Effector CD8-positive, alpha-beta T cell (primary cell): ENCODE measurements around the gene PIWIL4.
"Not testable (repeated sequence)": the region's sequence is repeated elsewhere in the genome, so short reads cannot be mapped to it uniquely, and the experiment has no call there.

Experiments
- DNase-seq: peaks from one replicate; lab custom pipeline; 2025; lab: John Stamatoyannopoulos, UW

Gene PIWIL4

GRCh38 chr11:94638301-94638901, 71.2 kb downstream of the PIWIL4 start:
- DNase-seq = no peak

DNA sequence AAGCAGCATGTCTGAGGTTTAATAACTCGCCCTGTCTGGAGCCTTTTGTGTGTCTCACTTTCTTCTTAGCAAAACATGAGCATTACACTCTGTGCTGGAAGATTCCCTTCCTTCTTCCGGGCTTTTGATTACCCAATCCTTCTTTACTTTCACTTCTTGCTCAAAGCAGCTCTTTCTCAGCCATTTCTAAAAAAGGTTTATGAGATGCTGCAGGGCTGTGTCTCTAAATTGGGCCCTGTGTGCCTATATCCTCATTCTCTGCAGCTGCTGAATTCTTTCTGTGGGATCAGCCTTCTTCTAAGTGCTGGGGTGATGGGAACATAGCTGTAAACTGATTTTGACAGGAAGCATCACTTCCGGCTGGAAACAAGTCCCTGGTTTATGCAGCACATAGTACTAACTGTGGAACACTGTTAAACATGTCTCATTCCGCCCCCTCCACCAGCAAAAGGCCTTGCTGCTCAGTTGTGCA, 71.8 kb downstream of the PIWIL4 start:
- DNase-seq = no peak

GRCh38 chr11:94639901-94640721, 72.9 kb downstream of the PIWIL4 start:
- no peak for DNase-seq

DNA sequence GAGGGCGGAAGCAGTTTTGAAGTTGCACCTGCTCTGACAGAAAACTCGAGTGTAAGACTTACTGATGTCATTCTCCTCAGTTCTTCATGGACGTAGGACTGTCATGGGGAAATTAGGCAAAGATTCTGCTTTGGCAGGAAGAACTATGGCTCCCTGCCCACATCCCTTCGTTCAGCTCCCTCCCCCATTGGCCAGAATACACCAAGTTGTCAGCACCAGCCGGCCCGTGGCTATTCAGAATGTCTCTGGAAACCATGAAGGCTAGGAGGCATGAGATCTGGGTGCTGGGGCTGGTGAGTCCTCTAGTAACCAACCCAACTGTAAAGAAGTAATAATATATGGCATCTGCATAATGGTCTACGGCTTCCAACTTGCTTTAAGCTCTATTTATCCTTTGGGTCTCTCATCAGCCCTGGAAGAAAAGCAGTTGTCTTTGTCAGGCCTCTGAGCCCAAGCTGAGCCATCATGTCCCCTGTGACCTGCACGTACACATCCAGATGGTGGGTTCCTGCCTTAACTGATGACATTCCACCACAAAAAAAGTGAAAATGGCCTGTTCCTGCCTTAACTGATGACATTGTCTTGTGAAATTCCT, 74.1 kb downstream of the PIWIL4 start:
- DNase-seq = no peak

DNA sequence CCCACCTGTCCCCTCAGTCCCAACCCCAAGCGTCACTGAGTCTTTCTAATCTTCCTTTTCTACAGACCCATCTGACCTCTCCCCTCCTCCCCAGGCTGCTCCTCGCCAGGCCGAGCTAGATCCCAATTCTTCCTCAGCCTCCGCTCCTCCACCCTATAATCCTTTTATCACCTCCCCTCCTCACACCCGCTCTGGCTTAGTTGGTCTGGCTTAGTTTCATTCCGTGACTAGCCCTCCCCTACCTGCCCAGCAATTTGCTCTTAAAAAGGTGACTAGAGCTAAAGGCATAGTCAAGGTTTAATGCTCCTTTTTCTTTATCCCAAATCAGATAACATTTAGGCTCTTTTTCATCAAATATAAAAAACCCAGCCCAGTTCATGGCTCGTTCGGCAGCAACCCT, 76.0 kb downstream of the PIWIL4 start:
- not testable (repeated sequence) for DNase-seq

DNA sequence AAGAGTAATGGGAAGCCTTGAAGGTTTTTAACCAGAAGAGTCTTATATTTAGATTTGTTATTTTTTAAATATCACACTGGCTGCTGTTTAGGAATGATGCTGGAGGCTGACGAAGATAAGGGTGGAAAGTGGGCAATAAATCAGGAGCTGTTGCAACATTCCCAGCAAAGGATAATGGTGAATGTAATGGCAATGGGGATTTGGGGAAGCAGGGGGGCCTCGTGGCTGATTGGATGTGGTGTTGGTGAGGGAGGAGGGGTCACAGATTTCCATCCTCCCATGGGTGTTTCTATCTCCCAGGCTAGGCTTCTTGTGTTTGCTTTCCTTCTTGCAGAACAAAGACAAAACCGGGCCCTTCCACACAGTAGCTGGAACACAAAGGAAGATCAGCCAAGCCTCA, 80.8 kb downstream of the PIWIL4 start:
- DNase-seq = no peak

DNA sequence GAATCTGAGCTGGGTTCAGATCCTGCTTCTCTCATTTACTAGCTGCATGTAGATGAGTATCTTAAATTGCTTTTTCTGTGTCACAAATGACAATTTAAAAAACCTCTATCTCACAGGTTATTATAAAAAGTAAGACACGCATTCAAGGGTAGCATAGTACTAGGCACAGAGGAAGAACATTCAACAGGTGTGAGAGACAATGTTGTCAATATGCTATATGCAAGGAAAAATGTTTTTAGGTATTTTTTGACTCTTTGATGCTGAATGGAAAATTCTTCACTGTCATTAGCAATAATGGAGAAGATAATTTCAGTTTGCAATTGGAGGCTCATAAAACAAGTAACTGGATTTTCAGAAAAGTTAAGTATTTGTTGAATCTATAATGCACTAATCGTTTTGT, 81.6 kb downstream of the PIWIL4 start:
- DNase-seq = no peak

GRCh38 chr11:94649254-94649653, 82.1 kb downstream of the PIWIL4 start:
- no peak for DNase-seq

DNA sequence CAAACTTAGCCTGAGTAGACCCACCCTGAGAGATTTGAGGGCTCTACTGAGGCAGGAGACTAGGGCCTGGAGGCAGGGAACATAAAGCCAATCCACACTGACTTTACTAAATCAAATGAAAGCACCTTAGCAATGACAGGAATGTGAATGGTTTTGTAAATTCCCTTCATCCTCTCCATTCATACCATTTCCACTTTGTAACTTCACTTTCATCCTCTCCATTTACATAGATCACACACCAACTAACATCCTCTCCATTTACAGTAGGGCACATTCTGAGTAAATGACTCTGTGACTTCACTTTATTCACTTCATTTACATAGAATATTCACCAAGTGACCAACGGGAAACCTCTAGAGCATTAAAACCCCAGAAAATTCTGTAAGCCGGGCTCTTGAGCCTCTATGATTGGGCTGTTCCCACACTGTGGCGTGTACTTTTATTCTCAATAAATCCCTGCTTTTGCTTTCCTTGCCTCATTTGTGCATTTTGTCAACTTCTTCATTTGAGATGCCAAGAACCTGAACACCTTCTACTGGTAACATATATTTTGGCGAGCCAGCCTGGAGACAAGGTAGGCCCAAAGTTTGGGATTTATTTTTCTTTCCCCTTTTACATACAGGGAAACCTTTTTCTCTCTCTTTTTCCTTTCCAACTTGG, 82.9 kb downstream of the PIWIL4 start:
- DNase-seq = no peak

DNA sequence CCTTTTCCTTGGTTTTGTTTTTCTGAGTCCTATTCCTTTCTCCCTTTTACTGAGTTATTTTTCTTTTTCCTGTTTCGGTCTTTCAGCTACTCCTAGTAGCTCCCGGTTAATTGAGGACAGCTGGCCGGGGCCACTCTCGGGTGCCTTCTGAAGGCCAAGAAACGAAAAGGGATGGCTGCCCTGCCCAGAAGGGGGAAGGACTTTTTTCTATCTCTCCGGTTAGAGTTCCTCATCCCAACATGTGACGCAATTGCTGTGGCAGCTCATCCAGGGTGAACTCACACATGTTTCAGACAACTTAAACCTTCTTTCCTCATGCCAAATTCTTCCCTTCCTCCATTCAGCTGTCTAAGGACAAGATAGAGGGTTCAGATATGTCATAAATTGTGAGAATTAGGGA, 83.6 kb downstream of the PIWIL4 start:
- DNase-seq = no peak

GRCh38 chr11:94652735-94653284, 85.6 kb downstream of the PIWIL4 start:
- DNase-seq = no peak

DNA sequence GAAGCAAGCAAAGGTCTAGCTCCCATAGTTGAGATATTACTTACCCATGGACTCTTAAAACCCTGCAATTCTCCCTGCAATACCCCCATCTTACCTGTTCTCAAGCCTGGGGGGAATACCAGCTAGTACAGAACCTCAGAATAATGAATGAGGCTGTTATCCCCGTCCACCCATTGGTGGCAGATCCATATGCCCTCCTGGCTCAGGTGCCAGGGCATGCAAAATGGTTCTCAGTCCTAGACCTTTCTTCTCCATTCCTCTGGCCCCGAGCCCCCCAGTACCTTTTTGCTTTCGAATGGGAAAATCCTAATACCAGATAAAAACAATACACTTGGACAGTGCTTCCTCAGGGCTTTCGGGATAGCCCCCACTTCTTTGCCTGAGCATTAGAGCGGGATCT, 86.4 kb downstream of the PIWIL4 start:
- DNase-seq = no peak

DNA sequence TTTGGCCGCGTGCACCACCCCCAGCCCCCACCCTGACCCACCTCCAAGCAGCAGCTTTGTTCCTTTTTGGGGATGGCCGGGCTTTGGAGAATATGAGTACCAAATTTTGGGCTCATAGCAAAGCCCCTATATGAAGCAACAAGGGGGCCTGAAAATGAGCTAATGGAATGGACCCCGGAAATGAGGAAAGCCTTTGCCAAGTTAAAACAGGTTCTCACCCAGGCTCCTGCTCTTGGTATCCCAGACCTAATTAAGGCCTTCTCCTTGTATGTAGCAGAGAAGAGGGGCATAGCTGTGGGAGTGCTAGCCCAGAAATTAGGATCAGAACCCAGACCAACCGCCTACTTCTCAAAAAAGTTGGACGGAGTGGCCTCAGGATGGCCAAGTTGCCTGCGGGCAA, 87.0 kb downstream of the PIWIL4 start:
- DNase-seq = no peak

DNA sequence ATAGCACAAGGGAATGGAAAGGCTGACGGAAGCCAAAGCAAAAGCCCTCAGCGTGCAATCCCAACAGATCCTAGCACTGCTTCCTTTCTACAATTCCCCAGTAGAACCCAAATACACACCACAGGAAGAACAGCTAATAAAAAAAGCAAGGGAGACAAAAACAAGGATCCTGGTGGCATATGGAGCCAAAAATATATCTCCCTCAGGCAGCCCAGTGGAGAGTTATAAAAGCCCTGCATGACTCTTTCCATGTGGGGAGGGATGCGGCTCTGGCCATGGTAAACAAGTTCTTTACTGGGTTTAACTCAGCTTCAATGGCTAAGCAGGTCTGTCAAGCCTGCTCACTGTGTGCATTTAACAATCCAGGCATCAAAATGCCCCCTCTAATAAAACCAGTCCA, 88.1 kb downstream of the PIWIL4 start:
- no peak for DNase-seq

- DNase-seq = no peak
These were observed 88.8 kb downstream of the PIWIL4 start for GRCh38 chr11:94655956-94656355.

GRCh38 chr11:94656968-94657367, 89.8 kb downstream of the PIWIL4 start:
- DNase-seq = no peak

- no peak for DNase-seq
These were observed 90.5 kb downstream of the PIWIL4 start for GRCh38 chr11:94657629-94658028.

DNA sequence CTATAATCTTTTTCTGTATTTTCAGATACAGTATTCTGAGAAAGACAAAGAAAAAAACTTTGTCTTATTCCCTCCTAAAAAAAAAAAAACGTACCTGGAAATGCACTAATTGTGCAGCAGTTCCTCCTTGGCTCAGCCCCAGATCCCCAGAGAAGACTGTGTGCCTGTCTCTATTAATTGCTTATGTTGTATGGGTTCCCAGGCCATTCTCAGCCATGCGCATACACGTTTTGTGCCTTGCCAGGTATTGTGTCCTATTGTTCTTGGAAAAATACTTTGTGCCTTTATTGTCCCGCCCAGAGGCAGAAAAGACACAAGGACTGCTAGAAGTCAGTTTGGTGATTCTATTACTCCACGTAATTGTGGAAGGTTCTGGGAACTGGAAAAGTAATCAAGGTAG, 91.2 kb downstream of the PIWIL4 start:
- DNase-seq = no peak

DNA sequence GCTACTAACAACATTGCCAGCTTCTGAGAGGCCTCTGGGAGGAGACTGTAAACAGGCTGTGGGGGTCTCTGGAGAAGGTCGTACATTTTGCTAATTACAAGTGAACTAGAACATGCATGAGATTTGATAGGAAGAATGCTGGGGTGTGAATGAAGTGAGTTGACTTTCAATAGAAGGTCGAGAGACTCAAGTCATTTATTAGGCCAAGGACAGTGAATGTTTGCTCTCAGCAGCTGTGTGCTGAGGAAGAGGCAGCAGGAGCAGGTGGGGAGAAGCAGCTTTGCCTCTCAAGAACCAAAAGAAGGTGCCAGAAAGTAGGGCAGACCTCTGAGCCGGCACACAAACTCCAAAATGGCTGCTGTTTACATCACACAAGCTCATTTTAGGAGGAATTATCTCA, 91.7 kb downstream of the PIWIL4 start:
- no peak for DNase-seq

DNA sequence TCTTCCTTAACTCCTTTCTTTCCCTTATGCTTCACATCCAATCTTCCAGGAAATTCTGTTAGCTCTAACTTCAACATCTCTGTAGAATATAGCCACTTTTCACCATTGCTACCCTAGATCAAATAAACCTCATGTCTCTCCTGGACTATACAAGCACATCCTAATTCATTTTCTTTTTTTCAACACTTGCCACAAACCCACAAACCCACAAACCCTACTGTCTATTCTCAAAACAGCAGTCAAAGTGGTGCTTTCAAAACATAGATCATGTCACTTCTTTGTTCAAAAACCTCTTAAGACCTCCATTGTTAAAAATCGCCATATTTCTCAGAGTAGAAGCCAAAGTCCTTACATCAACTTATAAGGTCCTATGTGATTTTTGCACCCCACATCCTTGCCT, 94.3 kb downstream of the PIWIL4 start:
- no peak for DNase-seq

DNA sequence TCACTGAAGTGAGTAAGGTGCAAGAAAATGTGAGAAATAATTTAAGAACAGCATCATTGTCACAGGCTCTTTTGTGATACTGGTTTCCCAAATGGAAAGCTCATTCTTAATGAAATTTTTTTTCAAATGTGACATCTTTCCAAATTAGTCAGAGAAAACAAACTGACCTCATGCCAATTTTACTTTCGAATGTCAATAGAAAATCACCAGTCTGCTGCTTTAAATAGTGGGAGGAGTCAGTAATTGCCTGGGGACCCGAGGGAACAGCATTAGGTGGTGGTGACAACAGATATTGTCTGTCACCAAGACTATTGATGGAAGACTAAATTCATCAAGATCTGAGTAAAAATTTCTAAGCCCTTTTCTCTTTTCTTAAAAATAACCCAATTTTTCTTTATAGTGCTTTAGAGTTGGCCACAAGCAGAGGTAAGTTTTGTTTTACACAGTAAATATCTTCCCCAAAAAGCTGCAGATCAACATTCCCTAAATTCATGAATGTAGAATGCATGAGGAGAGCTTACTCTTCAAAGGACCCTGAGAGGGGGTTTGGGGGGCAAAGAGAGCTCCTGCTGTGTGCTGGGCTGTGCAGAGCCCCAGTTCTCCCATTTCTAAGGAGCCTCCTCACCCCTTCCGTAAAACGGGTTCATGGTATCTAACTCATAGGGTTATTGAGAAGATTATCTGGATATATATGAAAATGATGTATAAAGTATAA, 95.1 kb downstream of the PIWIL4 start:
- DNase-seq = no peak
